Breast epithelium (tissue), 3 donors: ENCODE measurements around the gene ALX4.

Experiments used
- POLR2A ChIP-seq: fragments of 450-650 bp; IDR thresholded peaks from one replicate; pipeline ENCODE4 v1.6.1; 2016; ENCODE audit warnings: antibody characterized with exemption, mild to moderate bottlenecking, moderate library complexity
- TF ChIP-seq, protein P1 (sequence below), 3 donors: fragments of 450-650 bp; IDR thresholded peaks; one replicate each; pipeline ENCODE4 v1.5.1; 2016 to 2017; ENCODE audit warnings: antibody characterized with exemption in 3 of 3, mild to moderate bottlenecking in 3 of 3, moderate library complexity in 3 of 3

DNA sequence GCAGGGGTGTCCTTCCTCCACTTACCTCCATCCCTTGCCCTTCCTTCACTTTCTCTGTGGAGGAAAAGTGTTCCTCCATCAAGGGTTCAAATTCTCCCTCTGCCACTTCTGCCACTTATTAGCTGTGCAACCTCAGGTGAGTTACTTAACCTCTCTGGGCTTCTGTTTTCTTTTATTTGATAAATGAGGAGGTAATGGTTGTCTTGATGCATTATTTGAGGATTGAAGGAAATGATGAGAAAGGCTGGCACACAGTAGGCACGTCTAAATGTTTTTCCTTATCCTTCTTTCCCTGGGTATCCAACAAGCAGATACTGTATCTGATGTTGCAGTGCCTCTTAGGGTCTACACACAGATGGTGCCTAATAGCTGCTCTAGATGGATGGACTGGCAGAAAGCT, 14.3 kb upstream of the ALX4 start:
- TF ChIP-seq, protein P1, sequence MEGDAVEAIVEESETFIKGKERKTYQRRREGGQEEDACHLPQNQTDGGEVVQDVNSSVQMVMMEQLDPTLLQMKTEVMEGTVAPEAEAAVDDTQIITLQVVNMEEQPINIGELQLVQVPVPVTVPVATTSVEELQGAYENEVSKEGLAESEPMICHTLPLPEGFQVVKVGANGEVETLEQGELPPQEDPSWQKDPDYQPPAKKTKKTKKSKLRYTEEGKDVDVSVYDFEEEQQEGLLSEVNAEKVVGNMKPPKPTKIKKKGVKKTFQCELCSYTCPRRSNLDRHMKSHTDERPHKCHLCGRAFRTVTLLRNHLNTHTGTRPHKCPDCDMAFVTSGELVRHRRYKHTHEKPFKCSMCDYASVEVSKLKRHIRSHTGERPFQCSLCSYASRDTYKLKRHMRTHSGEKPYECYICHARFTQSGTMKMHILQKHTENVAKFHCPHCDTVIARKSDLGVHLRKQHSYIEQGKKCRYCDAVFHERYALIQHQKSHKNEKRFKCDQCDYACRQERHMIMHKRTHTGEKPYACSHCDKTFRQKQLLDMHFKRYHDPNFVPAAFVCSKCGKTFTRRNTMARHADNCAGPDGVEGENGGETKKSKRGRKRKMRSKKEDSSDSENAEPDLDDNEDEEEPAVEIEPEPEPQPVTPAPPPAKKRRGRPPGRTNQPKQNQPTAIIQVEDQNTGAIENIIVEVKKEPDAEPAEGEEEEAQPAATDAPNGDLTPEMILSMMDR (IDR thresholded peaks at IDR 0.05), result no peak
- no peak for TF ChIP-seq POLR2A
